Muscle layer of colon (tissue), 2 donors: ENCODE measurements around the gene PARP4.
"Not testable (repeated sequence)": the region's sequence is repeated elsewhere in the genome, so short reads cannot be mapped to it uniquely, and the experiment has no call there.

Experiments
- H3K27ac ChIP-seq: one replicate; pipeline ENCODE4 v1.7.0; 2013; ENCODE audit warnings: low read depth, mild to moderate bottlenecking, low read length, moderate library complexity
- H3K27me3 ChIP-seq, 2 donors: one replicate each; pipeline ENCODE4 v1.7.0; 2013; ENCODE audit warnings: low read length in 2 of 2, mild to moderate bottlenecking in 2 of 2; ENCODE audit not compliant: insufficient read depth in 2 of 2, control insufficient read depth in 1 of 2
- H3K36me3 ChIP-seq: one replicate; pipeline ENCODE4 v1.7.0; 2013; ENCODE audit warnings: mild to moderate bottlenecking, low read length; ENCODE audit not compliant: insufficient read depth
- H3K4me1 ChIP-seq: one replicate; pipeline ENCODE4 v1.7.0; 2013; ENCODE audit warnings: mild to moderate bottlenecking, low read length; ENCODE audit not compliant: insufficient read depth
- H3K4me3 ChIP-seq, 2 donors: one replicate each; pipeline ENCODE4 v1.7.0; 2013; ENCODE audit warnings: low read length in 2 of 2, low read depth in 1 of 2, mild to moderate bottlenecking in 1 of 2, moderate library complexity in 1 of 2
- H3K9ac ChIP-seq: one replicate; pipeline ENCODE4 v1.7.0; 2013; ENCODE audit warnings: low read length
- H3K9me3 ChIP-seq: one replicate; pipeline ENCODE4 v1.7.0; 2013; ENCODE audit warnings: mild to moderate bottlenecking, low read length
- donor health status: abdominal sarcoma.
- donor health status: Adenocarcinoma of cecum.

The PARP4 gene

GRCh38 chr13:24426045-24426444 lies 86.5 kb downstream of the PARP4 start:
- H3K9me3 ChIP-seq, H3K27me3 ChIP-seq, H3K27ac ChIP-seq, H3K9ac ChIP-seq, H3K4me1 ChIP-seq, H3K4me3 ChIP-seq: not testable (repeated sequence)
- H3K36me3 ChIP-seq = peaks cover 17% of the 10 kb centered on the region

DNA sequence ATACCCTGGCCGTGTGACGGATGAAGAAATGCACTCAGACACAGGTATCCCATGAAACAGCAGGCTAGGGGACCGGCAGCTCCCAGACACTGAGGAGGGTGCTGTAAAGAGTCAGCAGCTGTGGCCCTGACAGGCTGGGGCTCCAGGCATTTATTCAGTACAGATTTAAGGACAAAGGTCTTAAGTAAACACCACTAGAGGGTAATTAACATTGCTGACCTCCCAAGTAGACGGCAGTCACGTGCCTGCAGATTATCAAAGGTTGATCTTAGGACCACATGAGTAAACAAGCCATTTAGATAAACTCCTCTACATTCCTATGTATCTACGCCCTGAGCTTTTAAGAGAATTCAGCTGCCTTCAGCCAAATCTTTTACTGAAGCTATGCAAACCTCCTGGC lies 92.9 kb downstream of the PARP4 start:
- not testable (repeated sequence) for H3K4me1 ChIP-seq, H3K27ac ChIP-seq, H3K27me3 ChIP-seq, H3K9ac ChIP-seq, H3K9me3 ChIP-seq, H3K4me3 ChIP-seq
- H3K36me3 ChIP-seq = peaks cover 13% of the 10 kb centered on the region

DNA sequence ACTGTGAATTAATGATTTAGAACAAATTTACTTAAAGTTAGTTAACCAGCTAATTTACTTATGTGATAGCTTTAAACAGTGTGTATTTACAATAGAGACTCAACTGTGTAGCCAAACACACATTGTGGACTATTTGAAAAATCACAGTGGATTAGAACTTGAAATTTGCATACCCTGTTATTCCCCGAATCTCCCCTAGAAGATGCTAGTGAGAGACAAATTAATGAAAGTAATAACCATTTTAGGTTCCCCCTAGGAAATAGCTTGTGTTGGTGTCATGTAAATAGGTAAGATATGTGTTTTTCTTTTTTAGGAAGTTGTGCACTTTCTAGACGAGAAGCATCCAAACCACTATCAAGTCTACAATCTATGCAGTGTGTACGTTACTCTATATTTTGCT lies 104.7 kb downstream of the PARP4 start:
- Histone ChIP-seq H3K4me3 (no peak overlapping the region), H3K9me3 (no peaks in the 10 kb centered on the region), H3K4me1 (no peaks in the 10 kb centered on the region), H3K9ac (no peak overlapping the region), H3K36me3 (no peaks in the 10 kb centered on the region), H3K27ac (no peak overlapping the region), H3K27me3 (no peaks in the 10 kb centered on the region)

DNA sequence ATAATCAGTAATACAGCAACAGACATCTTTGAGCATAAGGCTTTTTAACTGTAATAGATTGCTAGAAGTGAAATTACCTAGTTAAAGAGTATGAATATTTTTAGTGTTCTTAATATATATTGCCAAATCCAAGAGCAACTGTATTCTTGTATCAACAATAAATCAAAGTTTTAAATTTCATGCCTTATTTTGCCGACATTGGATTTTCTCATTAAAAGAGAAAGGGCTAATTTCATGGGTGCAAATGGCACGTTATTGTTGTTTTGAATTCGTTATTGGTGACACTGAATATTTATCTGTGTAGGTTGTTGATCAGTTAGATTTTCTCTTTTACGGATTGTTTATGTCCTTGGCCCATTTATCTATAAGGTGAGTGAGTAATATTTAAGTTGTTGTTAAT lies 106.1 kb downstream of the PARP4 start:
- H3K36me3 ChIP-seq = no peaks in the 10 kb centered on the region
- H3K4me1 ChIP-seq = no peaks in the 10 kb centered on the region
- no peaks in the 10 kb centered on the region for H3K9me3 ChIP-seq
- no peaks in the 10 kb centered on the region for H3K27me3 ChIP-seq
- H3K27ac ChIP-seq = no peak overlapping the region
- H3K4me3 ChIP-seq = no peak overlapping the region
- H3K9ac ChIP-seq = no peak overlapping the region

- no peaks in the 10 kb centered on the region for H3K4me1 ChIP-seq
- H3K27ac ChIP-seq = no peak overlapping the region
- no peaks in the 10 kb centered on the region for H3K27me3 ChIP-seq
- H3K9me3 ChIP-seq = no peaks in the 10 kb centered on the region
- H3K4me3 ChIP-seq = no peak overlapping the region
- H3K9ac ChIP-seq = no peak overlapping the region
- H3K36me3 ChIP-seq = no peaks in the 10 kb centered on the region
These were observed 115.8 kb downstream of the PARP4 start for GRCh38 chr13:24396821-24397220.

- H3K4me3 ChIP-seq = no peak overlapping the region
- no peaks in the 10 kb centered on the region for H3K9me3 ChIP-seq
- H3K9ac ChIP-seq = no peak overlapping the region
- no peak overlapping the region for H3K27ac ChIP-seq
- no peaks in the 10 kb centered on the region for H3K36me3 ChIP-seq
- H3K4me1 ChIP-seq = no peaks in the 10 kb centered on the region
- H3K27me3 ChIP-seq = no peaks in the 10 kb centered on the region
These were observed 119.6 kb downstream of the PARP4 start for GRCh38 chr13:24392972-24393371.

- not testable (repeated sequence) for H3K27ac ChIP-seq, H3K4me1 ChIP-seq, H3K27me3 ChIP-seq, H3K36me3 ChIP-seq, H3K4me3 ChIP-seq, H3K9me3 ChIP-seq, H3K9ac ChIP-seq
These were observed 120.6 kb downstream of the PARP4 start for GRCh38 chr13:24391771-24392683.

GRCh38 chr13:24390795-24391194 lies 121.8 kb downstream of the PARP4 start:
- H3K9ac ChIP-seq, H3K36me3 ChIP-seq, H3K27me3 ChIP-seq: not testable (repeated sequence)

DNA sequence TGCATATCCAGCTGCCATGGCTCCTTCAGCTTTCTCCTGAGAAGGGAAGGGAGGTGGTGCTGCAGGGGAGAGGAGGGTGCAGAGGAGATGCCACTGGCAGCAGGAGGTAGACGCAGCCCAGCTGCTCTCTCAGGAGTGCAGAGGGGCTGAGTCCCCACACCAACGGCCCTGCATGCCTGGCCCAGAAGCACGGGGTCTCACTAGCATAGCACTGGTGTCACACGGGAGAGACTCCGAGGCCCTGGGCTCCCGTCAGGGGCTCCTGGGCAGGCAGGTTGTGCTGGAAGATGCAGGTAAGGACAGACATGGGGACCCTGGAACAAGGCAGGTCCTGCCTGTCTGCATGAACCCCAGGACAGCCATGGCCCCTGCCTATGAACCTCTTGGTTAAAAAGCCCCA lies 123.1 kb downstream of the PARP4 start:
- Histone ChIP-seq H3K9me3 (no peaks in the 10 kb centered on the region), H3K4me3 (no peak overlapping the region), H3K4me1 (no peaks in the 10 kb centered on the region), H3K27ac (no peak overlapping the region), H3K36me3 (no peaks in the 10 kb centered on the region), H3K27me3 (no peaks in the 10 kb centered on the region), H3K9ac (no peak overlapping the region)

More at GRCh38 chr13:24390795-24391194, 121.8 kb downstream of the PARP4 start:
- not testable (repeated sequence) for H3K4me1 ChIP-seq, H3K4me3 ChIP-seq, H3K27ac ChIP-seq, H3K9me3 ChIP-seq

DNA sequence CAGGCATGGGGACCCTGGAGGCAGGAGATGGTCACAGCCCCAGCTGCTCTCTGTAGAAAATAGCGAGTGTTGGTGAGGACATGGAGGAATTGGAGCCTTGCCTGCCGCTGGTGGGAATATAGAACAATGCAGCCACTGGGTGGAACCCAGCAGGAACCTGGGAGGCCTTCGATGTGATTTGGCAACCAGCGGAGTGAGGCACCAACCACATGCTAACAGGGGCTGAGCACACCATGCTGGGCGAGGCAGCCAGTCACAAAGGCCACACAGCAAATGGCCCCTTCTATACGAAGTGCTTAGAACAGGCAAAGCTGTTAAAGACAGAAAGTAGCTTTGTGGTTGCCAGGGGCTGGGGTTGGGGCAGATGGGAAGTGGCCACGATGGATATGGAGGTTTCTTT lies 123.8 kb downstream of the PARP4 start:
- not testable (repeated sequence) for H3K27me3 ChIP-seq, H3K27ac ChIP-seq, H3K4me3 ChIP-seq, H3K4me1 ChIP-seq, H3K36me3 ChIP-seq, H3K9me3 ChIP-seq, H3K9ac ChIP-seq

DNA sequence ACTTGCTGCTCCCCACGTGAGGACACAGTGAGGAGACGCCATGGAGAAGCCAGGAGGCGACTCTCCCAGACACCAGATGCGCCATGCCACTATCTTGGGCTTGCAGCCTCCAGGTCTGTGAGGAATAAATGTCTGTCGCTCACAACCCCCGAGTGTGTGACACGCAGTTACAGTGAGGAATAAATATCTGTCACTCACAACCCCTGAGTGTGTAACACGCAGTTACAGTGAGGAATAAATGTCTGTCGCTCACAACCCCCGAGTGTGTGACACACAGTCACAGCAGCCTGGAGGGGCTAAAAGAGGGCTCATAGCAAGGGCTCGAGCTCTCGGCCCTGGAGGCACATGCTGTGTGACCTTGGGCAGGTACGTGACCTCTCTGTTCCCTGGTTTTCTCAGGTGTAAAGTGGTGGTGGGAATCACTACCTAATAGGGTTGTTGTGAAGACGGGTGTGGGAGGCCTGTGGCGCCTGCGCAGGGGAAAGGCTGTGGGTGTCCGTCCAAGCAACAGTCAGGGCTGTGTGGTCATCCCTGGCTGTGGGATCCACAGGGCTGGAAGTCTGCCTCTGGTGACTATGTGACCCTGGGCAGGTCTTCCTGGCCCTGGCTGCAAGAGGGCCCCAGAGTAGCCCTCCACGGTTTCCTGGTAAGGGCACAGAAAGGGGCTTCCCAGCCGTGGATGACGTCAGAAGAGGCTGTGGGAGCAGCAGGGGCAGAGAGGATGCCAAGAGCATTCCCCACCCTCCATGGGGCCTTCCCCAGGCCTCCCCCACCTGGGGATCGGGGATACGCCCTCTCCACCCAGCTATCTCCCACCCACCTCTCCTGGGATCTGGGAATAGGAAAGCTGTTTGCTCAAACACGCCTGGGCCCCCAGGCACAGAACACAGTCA lies 125.5 kb downstream of the PARP4 start:
- Histone ChIP-seq H3K4me3 (no peak overlapping the region), H3K9ac (no peak overlapping the region), H3K27ac (no peak overlapping the region), H3K36me3 (no peaks in the 10 kb centered on the region), H3K9me3 (no peaks in the 10 kb centered on the region), H3K4me1 (no peaks in the 10 kb centered on the region), H3K27me3 (no peaks in the 10 kb centered on the region)
